ENCODE measurements around the gene LRPAP1. TPM values are rescaled to one million over a fixed set of nuclear protein-coding genes. Genes with fewer than 3 reads are reported as not detected.

LRPAP1 gene
- total RNA-seq, 1 donor from 2014 or later, result 98.7 TPM

DNA sequence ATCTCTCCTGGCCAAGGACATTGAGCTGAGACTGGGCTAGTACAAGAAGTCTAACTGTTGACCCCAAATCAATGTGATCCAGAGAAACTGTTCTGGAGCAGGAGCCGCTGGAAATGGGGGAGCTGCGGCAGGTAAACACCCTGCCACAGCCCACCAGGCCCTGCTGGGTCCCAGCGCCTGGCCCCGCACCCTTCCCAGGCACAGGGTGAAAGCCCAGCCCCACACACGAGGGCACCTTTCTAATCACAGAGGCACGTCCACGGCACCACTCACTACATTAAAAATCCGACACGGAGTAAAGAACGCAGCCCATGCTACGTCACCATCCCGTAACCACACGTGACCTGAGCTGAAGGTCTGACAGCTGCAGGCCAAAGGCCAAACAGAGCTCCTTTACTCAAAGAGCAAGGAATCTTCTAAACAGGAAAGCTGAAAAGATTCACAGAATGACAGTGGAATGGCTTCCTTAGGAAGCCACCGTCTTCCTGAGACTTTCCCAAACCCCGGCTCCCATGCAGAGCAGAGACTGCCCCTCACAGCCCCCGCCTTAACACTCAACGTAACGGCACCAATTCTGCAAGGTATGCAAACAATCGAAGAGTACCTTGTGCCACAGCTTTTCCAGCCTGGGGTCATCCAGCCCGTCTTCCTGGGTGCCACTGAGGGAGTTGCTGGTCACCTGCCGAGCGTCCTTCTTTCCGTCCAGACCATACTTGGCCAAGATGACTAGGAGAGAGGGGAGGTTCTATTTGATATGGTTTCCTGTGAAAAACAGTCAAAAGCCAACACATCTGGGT is 12.6 kb downstream of the LRPAP1 start:
- TF ChIP-seq POLR2AphosphoS5 (IDR thresholded peaks at IDR 0.05; ENCODE audit: insufficient read depth in 1 of 2, low read depth in 1 of 2), result no peak
- TF ChIP-seq CTCF (IDR thresholded peaks at IDR 0.05), result no peak
- no peak for TF ChIP-seq POLR2A (IDR thresholded peaks at IDR 0.05)
- Histone ChIP-seq H3K9me3 (no peaks in the 10 kb centered on the region), H3K36me3 (peaks cover 0 to 93% of the 10 kb centered on the region in 2 donors), H3K4me3 (no peak overlapping the region), H3K27ac (no peak overlapping the region), H3K27me3 (no peaks in the 10 kb centered on the region), H3K4me1 (no peaks in the 10 kb centered on the region)
- no peak for DNase-seq (ENCODE audit: extremely low spot score in 2 of 2)
- intact Hi-C loops (cut with DNase I), result no loop called here

GRCh38 chr4:3518941-3519340 is 13.3 kb downstream of the LRPAP1 start:
- Histone ChIP-seq H3K27ac (no peak overlapping the region), H3K4me3 (no peak overlapping the region), H3K9me3 (no peaks in the 10 kb centered on the region), H3K4me1 (no peaks in the 10 kb centered on the region), H3K36me3 (peaks cover 0 to 94% of the 10 kb centered on the region in 2 donors), H3K27me3 (no peaks in the 10 kb centered on the region)
- TF ChIP-seq POLR2A (IDR thresholded peaks at IDR 0.05) (no peak), POLR2AphosphoS5 (IDR thresholded peaks at IDR 0.05; ENCODE audit: insufficient read depth in 1 of 2, low read depth in 1 of 2) (no peak)
- intact Hi-C loops (cut with DNase I), result no loop called here
- DNase-seq (ENCODE audit: extremely low spot score in 2 of 2), result no peak

DNA sequence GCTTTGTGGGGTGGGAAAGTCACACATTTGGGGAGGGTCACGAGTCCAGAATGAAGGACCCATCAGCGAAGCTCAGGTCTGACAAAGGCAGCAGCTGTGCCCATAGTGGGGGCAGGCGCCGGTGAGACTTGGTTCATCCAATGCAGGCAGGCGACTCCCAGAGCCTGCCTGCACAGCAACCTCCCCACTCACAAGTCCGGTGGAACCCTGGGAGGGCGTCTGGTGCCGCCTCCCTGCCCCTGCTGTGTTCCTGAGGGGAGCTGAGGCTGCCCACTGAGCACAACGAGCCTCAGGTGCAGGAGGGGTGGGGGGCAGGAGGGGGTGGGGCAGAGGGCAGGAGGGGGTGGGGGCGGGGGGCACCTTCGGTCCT is 13.7 kb downstream of the LRPAP1 start:
- no peaks in the 10 kb centered on the region for H3K4me1 ChIP-seq
- no peak for DNase-seq (ENCODE audit: extremely low spot score in 2 of 2)
- intact Hi-C loops (cut with DNase I), result no loop called here
- no peaks in the 10 kb centered on the region for H3K27me3 ChIP-seq
- H3K9me3 ChIP-seq, result no peaks in the 10 kb centered on the region
- TF ChIP-seq POLR2AphosphoS5 (IDR thresholded peaks at IDR 0.05; ENCODE audit: insufficient read depth in 1 of 2, low read depth in 1 of 2) (no peak), CTCF (IDR thresholded peaks at IDR 0.05) (no peak), POLR2A (IDR thresholded peaks at IDR 0.05) (no peak)
- H3K4me3 ChIP-seq, result no peak overlapping the region
- H3K27ac ChIP-seq, result no peak overlapping the region
- H3K36me3 ChIP-seq, result peaks cover 0 to 95% of the 10 kb centered on the region in 2 donors

GRCh38 chr4:3517731-3518510 is 14.3 kb downstream of the LRPAP1 start:
- DNase-seq (ENCODE audit: extremely low spot score in 2 of 2), result no peak
- H3K9me3 ChIP-seq, result no peaks in the 10 kb centered on the region
- peaks cover 0 to 94% of the 10 kb centered on the region in 2 donors for H3K36me3 ChIP-seq
- no peaks in the 10 kb centered on the region for H3K4me1 ChIP-seq
- intact Hi-C loops (cut with DNase I), result no loop called here
- TF ChIP-seq CTCF (IDR thresholded peaks at IDR 0.05) (no peak), POLR2AphosphoS5 (IDR thresholded peaks at IDR 0.05; ENCODE audit: insufficient read depth in 1 of 2, low read depth in 1 of 2) (no peak), POLR2A (IDR thresholded peaks at IDR 0.05) (no peak)
- H3K4me3 ChIP-seq, result no peak overlapping the region
- H3K27ac ChIP-seq, result no peak overlapping the region
- no peaks in the 10 kb centered on the region for H3K27me3 ChIP-seq

DNA sequence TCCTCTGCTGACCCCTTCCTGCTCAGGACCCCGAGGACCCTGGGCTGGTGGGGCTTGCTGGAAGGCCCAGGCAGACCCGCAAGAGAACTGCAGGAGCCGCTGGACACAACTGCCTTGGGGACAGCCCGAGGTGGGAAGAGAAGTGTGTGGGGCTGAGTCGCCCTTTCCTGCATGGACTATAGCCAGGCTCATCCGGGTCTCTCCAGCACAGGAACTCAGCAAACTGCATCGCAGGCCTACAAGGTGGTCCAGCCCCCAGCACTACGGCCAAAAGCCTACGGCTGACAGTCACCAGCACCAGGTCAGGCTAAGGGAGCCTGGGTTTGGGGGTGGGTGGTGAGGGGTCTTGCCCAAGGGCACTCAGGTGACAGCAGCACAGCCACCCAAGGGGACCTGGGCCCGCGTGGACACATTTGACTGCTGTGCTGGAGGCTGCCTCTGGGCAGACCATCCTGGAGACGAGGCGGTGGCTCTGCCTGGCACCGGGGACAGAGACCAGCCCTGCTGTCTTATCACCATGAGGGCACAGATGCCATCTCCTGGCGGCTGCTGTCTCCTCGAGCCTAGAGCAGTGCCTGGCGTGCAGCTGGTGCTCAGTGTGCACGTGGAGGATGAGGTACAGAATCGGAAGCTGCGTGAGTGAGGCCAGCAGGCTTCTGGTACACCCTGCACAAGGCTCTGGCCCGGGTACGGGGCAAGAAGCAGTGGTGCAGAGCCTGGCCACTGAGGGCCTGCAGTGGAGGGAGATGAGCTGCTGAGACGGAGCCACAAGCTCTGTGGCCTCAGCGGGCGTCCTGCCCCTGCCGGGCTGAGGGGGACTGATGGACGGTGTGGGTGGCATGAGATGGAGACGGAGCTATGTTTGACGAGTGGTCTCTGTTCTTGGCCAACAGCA is 15.1 kb downstream of the LRPAP1 start:
- no peaks in the 10 kb centered on the region for H3K9me3 ChIP-seq
- no peaks in the 10 kb centered on the region for H3K27me3 ChIP-seq
- no peak overlapping the region for H3K4me3 ChIP-seq
- H3K4me1 ChIP-seq, result no peaks in the 10 kb centered on the region
- TF ChIP-seq POLR2AphosphoS5 (IDR thresholded peaks at IDR 0.05; ENCODE audit: insufficient read depth in 1 of 2, low read depth in 1 of 2) (no peak), CTCF (IDR thresholded peaks at IDR 0.05) (no peak), POLR2A (IDR thresholded peaks at IDR 0.05) (no peak)
- intact Hi-C loops (cut with DNase I), result no loop called here
- H3K27ac ChIP-seq, result no peak overlapping the region
- no peak for DNase-seq (ENCODE audit: extremely low spot score in 2 of 2)
- H3K36me3 ChIP-seq, result peaks cover 0 to 94% of the 10 kb centered on the region in 2 donors

Data from vagina (tissue), 2 donors.